GM21390 (cell line): ENCODE data around the gene GPAT2.
"Not testable (repeated sequence)": the region's sequence is repeated elsewhere in the genome, so short reads cannot be mapped to it uniquely, and the experiment has no call there.

ENCODE experiments used
- ATAC-seq: cut with Tn5 transposase; IDR thresholded peaks from one replicate; pipeline ENCODE4 v1.9.1; 2021; ENCODE audit not compliant: unreplicated experiment

The GPAT2 gene

GRCh38 chr2:96023701-96024100, 11.0 kb downstream of the GPAT2 start:
- not testable (repeated sequence) for ATAC-seq

- ATAC-seq, result peak; percentile 83
Measured at GRCh38 chr2:96022701-96023447, 11.8 kb downstream of the GPAT2 start.

DNA sequence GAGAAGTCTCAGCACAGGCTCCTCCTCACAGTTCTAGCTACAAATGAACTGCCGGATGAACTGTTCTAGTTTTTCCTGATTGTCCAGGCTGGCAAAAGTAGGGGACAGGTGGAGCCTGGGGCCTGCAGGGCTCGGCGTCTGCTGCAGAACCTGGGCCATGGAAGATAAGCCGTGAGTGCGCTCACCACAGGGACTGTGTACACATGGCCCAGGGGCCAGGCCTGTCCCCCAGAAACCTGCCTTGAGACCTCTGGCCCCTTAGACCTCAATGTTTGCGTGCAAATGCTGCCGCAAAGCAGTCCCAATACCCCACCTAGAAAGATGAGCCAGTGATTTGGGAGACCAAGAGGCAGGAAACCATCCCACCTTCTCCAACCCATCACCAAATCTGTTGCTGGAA, 12.6 kb downstream of the GPAT2 start:
- ATAC-seq, result not testable (repeated sequence)

DNA sequence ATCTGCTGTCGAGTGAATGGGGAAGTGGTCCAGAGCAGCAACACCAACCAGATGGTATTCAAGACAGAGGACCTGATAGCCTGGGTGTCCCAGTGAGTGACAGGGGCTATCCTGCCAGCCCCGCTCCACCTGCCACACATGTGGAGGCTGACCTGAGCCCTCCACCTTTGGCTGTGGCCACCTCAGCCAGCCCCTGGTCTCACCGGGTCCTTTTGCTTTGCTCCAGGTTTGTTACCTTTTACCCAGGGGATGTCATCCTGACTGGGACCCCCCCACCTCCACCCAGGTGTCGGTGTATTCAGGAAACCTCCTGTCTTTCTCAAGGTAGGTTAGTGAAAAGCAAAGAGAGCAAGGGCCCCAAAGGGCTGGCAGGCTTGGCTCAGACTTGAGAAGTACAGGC, 13.6 kb downstream of the GPAT2 start:
- not testable (repeated sequence) for ATAC-seq

DNA sequence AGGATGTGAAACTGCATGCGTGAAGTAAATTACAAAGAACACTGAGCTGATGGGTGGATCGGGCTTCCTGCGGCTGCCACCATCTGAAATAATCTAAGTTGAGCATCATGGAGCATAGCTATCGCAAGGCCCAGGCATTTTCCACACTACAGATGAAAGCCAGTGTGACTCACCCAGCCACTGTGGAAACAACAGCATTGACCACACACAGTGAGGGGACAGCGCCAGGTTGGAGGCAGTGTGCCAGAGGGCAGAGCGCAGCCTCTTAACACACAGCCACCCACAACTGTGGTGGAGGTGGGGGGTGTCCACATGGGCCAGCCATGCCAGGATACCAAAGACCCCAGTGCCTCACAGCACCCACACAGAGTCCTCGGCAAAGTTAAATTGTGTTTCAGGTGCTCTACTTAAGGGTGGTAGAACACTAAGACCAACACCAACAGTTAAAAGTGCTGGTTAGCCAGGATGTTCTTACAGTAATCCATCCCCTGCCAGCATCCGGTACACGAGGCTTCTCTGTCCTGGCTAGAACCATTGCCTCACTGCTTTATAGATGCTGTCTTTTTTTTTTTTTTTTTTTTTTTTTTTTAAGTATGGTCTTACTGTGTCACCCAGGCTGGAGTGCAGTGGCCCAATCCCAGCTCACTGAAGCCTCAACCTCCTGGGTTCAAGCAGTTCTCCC, 14.7 kb downstream of the GPAT2 start:
- ATAC-seq, result not testable (repeated sequence)

GRCh38 chr2:96016321-96016720, 18.4 kb downstream of the GPAT2 start:
- ATAC-seq, result not testable (repeated sequence)

DNA sequence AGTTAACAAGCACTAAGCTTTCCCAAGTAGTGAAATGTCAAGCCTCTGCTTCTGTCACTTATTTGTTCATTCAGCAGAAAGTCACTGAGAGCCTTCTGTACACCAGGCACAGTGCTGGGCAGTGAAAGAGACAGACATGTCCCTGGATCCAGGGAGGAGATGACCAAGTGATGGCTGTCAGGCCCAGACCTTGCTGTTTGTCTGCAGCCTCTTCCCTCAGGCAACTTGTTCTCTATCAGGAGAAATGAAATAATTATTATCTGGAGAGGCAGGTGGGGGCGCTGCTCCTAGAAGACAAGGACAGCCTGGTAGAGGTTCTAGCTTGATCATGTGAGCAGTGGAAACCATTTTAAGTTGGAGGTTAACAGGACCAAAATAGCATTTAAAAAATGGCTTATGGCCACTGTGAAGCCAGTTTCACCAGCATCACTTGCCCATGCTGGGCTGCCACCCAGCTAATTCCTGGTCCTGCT, 21.9 kb downstream of the GPAT2 start:
- ATAC-seq, result not testable (repeated sequence)

GRCh38 chr2:96012086-96012791, 22.5 kb downstream of the GPAT2 start:
- not testable (repeated sequence) for ATAC-seq

DNA sequence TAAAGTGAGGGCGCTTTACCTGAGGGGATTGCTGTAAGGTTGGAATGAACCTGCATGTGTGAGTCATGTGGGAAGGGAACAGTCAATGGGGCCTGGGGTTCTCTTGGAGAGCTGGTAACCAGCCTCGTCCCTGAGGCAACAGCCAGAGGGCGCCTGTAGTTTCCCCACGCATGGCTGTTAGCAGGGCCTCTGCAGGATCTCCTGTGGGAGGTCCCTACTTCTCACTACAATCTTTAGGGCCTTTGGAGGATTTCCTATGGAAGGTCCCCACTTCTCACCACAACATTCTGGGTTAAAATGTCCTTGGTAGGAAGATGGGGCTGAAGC, 23.6 kb downstream of the GPAT2 start:
- ATAC-seq, result not testable (repeated sequence)

DNA sequence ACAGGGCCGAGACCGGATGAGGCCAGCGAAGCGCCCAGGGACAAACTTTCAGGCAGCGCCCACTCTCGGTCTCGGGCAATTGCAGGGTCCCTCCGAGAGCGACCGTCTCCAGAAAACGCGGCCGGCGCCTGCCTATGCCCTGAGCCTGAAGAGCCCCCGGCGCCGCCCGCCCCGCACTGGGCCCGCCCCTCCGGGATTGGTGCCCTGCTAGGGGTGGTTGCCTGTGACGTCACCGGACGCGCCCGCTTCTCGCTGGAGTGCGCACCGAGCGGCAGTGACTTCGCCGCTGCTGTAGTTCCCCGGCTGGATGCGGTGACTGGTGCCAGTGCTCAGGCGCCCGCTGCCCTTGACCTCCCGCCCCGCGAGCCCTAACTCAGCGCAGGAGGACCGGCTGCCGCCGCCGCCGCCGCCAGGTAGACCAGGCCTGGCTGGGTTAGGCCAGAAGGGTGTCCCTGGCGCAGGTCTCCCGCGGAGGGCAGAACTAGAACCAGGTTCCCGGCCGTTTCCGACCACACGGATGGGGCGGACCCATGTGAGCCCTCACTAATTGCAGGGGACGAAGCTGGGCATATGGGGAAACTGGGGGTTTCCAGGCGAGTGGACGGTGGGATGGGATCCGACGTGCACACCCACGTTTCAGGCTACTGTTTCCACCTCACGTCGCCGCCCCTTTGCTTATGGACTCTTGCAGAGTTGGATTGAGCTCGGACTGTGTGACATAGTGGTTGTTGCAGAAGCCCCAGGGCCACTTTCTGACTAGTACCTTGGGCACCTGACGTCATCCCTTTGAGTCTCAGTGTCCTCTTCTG, 24.2 kb downstream of the GPAT2 start:
- peak; percentile 99 for ATAC-seq

- not testable (repeated sequence) for ATAC-seq
Measured at GRCh38 chr2:96009833-96010232, 24.9 kb downstream of the GPAT2 start.

DNA sequence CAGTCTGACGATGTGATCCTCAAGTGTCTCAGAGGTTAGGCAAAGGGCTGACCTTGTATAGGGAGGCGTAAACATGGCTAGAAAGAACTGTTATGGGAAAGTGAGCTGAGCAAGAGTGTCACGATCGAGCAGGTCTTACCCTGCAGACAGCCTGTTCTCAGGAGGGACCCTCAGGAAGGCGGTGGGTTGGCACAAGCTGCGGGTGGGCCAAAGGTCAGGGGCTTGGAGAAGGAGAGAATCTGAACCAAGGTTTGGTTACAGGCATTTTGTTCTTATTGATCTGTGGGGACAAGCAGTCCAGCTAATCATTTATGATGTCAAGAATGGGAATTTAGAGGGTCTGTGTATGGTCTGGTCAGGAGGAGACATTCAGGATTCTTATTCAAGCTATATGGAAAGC, 26.7 kb downstream of the GPAT2 start:
- not testable (repeated sequence) for ATAC-seq

DNA sequence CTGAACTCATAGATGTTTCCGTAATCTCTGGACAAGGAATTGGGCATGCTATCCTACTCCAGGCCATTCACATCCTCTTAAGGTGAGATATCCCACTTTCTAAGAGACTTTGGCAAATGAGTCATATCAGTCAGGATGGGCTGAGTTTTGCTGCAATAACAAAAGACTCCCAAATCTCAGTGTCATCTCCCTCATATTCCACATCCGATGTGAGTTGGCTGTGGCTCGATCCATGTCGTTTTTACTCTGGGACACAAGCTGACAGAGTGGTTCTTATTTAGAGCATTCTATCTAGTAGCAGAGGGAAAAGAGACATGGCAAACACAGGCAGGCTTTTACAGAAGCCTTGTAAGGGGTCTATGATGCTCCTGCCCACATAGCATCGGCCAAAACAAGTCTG, 28.5 kb downstream of the GPAT2 start:
- ATAC-seq, result not testable (repeated sequence)

DNA sequence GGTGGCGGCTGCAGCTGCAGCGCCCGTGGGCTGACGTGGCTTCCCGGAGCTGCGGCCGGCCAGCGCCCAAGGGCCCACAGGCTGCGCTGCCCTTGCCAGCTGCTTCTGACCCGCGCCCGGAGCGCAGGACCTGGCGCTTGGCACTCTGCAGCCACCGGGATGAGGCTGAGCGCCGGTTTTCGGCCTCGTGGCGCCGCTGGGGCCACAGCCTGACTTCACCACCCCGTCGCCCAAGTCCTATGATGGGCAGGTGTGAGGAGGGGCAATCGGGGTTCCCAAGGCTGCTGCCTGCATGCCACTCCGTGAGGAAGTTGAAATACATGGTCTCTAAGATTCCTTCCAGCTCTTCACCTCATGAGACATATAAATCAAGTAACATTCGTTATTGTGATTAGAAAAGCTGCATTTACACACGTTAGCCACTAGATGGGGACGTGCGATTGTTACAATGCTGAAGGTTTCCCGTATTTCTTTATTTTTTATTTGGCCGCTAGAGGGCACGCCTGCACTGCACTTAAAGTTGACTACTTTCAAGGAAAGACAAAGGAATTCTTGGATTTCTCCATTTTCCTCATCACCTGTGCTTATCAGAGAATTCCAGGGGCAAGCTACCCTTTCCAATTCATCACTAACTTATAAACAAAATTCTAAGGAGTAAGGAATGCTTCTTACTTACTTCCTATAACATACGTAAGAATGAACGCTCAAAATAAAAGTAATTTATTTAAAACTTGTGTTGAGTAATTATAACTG, 42.0 kb downstream of the GPAT2 start:
- ATAC-seq, result peak; percentile 46

DNA sequence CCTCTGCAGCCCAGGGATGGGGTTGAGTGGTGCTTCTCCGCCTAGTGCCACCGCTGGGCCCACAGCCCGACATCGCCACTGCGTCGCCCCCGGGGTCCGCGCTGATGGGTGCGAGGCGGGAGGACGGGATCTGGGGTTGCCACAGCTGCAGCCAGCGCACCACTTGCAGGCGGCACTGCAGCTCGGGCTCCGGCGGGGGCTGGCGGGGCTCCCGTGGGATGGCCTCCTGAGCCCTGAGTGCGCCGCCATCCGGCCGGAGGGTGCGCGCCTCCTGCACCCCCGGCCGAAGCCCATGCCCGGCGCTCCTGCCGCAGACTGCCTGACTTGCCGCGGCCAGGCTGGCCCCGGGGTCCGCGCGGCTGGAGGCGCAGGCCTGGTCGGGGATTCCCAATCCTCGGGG, 42.6 kb downstream of the GPAT2 start:
- peak; percentile 39 for ATAC-seq

DNA sequence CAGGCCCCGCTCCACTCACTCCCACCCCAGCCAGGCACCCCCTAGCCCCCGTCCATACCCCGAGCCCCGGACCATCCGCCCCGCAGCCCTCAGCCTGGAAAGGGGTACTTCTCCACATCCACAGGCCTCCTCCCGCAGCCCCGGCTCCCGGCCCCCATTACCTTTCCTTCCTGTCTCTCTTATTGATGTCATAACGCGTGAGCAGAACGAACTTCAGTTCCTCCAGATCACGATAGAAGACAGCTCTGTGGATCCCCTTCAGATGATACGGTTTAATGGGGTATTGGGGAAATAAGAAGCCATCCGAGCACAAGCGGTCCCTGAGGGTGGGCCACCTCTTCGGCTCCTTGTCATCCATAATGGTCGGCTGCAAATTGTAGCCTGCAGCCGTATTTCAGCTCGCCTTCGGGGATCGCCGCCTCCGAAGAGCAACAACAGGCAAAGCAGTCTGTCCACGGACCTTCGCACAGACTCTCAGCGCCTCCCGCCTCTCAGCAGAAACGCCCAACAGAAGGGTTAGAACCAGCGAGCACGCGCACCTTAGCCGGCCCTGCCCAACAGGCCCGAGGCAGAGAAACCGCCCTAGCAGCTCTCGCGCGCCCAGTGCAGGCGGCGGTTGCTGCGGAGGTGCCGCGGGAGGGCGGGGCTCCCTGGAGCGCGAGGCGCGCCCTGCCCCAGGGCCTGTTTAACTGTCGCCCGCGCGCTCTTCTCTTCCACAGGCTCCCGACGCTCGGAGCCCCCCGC, 43.2 kb downstream of the GPAT2 start, which contains the start of gene ANKRD36C:
Gene ANKRD36C (minus strand): TSS at position 474 of the 744 bp plus-strand sequence. CDS start 116 bp downstream, at position 358.
- ATAC-seq, result peak; percentile 91

DNA sequence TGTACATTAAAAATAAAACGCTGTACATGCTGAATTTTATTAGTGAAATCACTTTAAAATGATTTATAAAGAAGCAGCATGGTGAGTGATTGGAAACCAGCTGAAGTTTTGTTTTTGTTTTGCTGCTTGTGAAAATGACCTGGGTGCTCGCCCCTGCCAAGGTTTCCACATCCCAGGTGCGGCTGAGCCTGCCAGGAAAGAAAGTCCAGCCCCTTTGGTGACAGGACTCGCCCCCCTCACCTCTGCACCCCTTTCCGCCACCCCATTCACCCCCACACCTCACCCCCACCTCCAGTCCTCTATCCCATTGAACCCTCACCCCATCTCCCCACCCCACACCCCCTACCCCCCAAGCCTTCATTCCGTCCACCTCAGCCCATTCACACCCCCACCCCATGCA, 43.8 kb downstream of the GPAT2 start:
- ATAC-seq, result not testable (repeated sequence)
